ENCODE data around the gene SERTM2.

The SERTM2 gene

DNA sequence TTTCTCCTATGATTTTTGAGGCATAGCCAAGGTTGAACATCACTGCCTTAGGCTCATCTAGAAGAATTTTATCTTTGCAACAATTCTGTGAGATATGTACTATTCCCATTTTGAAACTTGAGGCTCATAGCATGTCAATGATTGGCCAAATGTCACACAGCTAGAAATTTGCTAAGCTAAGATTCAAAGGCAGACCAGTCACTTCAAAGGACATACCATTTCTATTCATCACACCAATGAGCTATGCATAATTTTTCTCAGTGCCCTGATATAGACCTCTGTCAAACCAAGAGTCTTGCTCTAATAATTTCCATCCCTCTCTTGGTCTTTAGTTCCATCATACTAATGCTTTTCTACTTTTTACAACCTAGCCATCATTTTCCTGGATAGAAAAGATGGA is 27.6 kb upstream of the SERTM2 start:
- POLR2A ChIA-PET = no interaction called here
- DNase-seq (ENCODE audit: extremely low spot score) = no peak
- CTCF ChIA-PET = no interaction called here
- TF ChIP-seq, protein P1, sequence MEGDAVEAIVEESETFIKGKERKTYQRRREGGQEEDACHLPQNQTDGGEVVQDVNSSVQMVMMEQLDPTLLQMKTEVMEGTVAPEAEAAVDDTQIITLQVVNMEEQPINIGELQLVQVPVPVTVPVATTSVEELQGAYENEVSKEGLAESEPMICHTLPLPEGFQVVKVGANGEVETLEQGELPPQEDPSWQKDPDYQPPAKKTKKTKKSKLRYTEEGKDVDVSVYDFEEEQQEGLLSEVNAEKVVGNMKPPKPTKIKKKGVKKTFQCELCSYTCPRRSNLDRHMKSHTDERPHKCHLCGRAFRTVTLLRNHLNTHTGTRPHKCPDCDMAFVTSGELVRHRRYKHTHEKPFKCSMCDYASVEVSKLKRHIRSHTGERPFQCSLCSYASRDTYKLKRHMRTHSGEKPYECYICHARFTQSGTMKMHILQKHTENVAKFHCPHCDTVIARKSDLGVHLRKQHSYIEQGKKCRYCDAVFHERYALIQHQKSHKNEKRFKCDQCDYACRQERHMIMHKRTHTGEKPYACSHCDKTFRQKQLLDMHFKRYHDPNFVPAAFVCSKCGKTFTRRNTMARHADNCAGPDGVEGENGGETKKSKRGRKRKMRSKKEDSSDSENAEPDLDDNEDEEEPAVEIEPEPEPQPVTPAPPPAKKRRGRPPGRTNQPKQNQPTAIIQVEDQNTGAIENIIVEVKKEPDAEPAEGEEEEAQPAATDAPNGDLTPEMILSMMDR (IDR thresholded peaks at IDR 0.05; ENCODE audit: control extremely low read depth, extremely low read depth, low read depth, missing control alignments) = no peak

DNA sequence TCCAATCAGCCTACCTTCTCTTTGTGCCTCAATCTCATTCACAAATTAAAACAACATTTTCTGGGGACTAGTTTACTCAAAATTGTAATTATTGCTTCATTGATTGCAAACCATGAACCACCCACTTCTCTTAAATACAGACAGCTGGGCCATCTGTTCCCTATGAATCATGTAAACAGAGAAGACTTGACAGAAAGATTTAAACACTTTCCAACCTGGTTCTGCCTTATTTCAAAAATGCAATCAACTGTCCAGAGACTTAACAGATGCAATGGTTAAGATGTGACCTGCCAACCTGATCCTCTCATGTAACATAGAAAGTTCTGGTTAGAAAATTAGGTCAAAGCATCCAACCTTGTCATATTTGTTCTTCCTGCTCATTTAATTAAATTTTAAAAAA is 20.8 kb upstream of the SERTM2 start:
- TF ChIP-seq, protein P1 (IDR thresholded peaks at IDR 0.05; ENCODE audit: control extremely low read depth, extremely low read depth, low read depth, missing control alignments) = no peak
- DNase-seq (ENCODE audit: extremely low spot score) = no peak
- CTCF ChIA-PET = no interaction called here
- POLR2A ChIA-PET = no interaction called here

DNA sequence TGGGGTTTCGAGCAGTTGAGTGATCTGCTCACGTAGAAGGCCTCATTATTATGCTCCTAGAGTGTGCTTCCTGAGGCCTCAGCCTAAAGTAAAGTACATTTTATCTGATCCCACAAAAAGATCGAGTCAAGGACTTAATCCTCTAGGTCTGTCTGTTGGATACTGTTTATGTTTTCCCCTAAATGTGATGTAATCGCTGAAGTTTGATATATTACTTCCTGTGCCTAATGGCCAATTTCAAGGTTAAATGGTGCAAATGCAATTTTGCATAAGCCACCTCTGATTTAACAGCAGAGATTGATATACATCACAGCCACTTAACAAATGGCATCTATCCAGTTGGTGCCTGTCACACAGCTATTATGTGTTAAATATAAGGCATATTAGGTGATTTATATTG is 19.4 kb upstream of the SERTM2 start:
- POLR2A ChIA-PET = no interaction called here
- no peak for DNase-seq (ENCODE audit: extremely low spot score)
- CTCF ChIA-PET = no interaction called here
- TF ChIP-seq, protein P1 (IDR thresholded peaks at IDR 0.05; ENCODE audit: control extremely low read depth, extremely low read depth, low read depth, missing control alignments) = no peak

DNA sequence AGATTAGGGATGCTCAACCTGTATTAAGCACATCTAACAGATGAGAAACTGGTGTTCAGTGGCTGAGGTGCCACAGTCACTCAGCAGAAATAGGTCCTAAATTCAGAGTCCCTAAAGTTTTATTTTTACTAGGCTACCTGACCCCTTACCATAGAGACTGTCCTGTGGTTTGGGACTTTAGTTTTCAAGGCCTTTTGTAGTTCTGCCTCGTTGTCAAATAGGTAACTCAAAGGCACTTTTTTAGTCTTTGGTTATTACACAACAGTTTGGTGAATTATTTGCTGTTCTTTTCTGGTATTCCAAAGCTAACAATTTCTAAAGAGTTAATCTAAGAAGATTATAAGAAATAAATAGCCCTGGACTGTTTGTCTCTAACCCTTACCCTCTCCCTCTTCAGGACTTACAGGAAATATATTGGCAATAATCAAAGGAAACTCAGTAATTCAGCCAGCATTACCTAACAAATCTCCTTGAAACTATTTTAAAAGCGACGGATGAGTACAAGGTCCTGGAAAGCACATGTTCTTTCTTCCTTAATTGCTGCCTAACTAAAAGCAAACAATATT is 12.8 kb upstream of the SERTM2 start:
- TF ChIP-seq, protein P1 (IDR thresholded peaks at IDR 0.05; ENCODE audit: control extremely low read depth, extremely low read depth, low read depth, missing control alignments) = no peak
- POLR2A ChIA-PET = no interaction called here
- CTCF ChIA-PET = no interaction called here
- no peak for DNase-seq (ENCODE audit: extremely low spot score)

DNA sequence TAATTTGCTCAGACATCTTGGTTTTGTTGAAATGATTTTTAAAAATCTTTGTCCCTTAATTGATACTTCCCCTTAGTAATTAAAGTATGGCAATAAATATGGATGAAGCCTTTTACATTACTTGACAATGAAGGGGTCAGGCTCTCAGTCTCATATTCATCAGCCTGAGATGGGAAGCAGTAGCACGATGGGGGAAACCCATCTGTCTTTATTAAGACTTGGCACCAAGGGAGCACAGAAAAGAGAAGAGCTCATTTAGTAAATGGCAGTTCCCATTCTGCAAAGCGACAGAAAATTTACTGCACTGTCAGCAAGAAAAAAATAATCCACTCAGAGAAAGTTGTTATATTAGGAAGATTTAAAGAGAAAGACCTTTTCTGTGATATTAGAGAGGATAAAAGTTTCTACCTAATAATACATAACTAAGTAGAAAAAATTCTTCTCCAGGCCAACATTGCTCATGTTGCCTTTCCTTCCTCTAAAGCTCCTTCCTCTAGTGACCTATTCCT is 7.9 kb upstream of the SERTM2 start:
- TF ChIP-seq, protein P1 (IDR thresholded peaks at IDR 0.05; ENCODE audit: control extremely low read depth, extremely low read depth, low read depth, missing control alignments) = no peak
- no peak for DNase-seq (ENCODE audit: extremely low spot score)
- POLR2A ChIA-PET = no interaction called here
- CTCF ChIA-PET = no interaction called here

DNA sequence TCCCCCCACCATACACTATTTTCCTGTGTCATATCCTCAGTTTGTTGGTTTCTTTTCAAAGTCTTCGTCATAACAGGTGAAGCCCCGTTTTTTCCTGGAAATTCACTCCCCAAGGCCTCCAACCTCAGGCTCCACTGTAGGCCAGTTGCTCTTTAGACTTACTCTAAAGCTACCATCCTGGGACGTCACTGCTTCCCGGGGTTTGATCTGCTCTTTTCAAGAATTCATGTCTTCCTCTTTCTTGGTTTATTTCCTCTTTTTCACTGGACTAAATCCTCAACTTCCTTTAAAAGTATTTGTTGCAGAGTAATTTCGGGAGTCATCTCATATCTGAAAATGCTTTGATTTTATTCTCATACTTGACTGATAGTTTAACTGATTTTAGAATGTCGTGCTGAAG is 6.5 kb upstream of the SERTM2 start:
- DNase-seq (ENCODE audit: extremely low spot score) = no peak
- CTCF ChIA-PET = interaction anchor here (1.1 kb wide), 1 partner anchor 25 kb away, joined by 3 read pairs; no protein-coding TSS in a partner anchor
- POLR2A ChIA-PET = no interaction called here
- TF ChIP-seq, protein P1 (IDR thresholded peaks at IDR 0.05; ENCODE audit: control extremely low read depth, extremely low read depth, low read depth, missing control alignments) = no peak

Measured in GM10248 (cell line).